HG03064 (cell line): ENCODE results near the gene LRRIQ4.

Experiments used
- ATAC-seq: cut with Tn5 transposase; IDR thresholded peaks from one replicate; pipeline ENCODE4 v1.9.1; 2021; ENCODE audit warnings: low read depth; ENCODE audit not compliant: unreplicated experiment

Gene LRRIQ4

DNA sequence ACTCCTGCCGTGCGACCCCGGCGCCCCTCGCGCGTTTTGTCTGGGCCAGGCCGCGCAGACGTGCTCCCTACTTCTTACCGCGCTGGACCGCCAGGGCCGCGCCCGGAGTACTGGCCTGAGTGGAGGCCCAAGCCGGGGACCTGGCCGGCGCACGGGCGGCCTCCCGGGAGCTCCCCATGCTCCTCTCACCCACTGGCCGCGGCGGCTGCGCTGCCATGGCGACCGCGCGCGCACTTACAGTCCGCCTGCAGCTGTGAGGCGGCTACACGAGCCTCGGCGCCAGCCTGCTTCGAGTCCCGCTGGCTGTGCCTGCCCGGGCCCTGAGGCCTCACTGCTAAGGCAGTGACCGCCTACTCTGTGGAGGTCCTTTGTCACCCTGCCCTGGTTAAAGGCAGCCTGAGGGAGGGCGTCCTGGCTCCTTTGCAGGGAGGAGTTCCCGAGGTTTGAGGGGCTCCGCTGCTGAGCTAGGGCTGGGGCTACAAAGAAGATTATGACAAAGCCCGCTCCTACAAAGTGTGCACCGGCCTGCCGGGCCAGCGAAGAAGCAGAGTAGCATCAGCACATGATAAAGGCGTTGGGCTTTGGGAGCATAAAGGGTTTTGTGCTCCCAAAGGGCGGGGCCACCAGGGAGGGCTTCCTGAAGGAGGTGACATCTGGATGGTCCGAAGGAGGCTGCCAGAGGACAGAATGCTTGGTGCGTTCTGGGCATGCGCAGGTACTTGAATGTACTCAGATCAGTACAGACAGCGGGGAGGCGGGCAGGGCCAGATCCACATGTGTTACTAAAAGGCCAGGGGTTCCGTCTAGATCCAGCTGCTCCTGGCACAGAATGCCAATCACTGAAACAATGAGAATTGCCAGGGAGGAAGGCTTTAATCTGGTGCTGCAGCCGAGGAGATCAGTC lies at the start of gene LRRIQ4, which contains the start of gene LRRC34:
TSS of gene LRRIQ4 (plus strand) at position 539 of the 904 bp plus-strand sequence. CDS start 9,052 bp downstream, outside the sequence.
TSS of gene LRRC34 (minus strand) at position 573 of the 904 bp plus-strand sequence. CDS start at position 217, 356 bp downstream.
- peak; percentile 65 for ATAC-seq

DNA sequence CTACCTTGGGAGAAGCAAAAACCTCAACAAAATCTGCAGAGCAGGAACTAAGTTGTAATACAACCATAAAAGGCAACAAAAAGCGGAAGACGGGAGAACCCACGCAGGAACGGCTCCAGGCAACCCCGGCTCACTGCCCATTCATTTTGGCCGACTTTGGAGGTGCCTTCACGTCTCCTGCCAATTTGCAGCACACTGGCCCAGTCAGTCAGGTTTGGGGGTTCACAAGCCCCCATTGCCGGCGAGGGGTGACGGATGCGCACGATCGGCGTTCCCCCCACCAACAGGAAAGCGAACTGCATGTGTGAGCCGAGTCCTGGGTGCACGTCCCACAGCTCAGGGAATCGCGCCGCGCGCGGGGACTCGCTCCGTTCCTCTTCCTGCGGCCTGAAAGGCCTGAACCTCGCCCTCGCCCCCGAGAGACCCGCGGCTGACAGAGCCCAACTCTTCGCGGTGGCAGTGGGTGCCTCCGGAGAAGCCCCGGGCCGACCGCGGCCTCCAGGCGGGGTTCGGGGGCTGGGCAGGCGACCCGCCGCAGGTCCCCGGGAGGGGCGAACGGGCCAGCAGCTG lies 48.3 kb upstream of the LRRIQ4 start:
- ATAC-seq = peak; percentile 34

DNA sequence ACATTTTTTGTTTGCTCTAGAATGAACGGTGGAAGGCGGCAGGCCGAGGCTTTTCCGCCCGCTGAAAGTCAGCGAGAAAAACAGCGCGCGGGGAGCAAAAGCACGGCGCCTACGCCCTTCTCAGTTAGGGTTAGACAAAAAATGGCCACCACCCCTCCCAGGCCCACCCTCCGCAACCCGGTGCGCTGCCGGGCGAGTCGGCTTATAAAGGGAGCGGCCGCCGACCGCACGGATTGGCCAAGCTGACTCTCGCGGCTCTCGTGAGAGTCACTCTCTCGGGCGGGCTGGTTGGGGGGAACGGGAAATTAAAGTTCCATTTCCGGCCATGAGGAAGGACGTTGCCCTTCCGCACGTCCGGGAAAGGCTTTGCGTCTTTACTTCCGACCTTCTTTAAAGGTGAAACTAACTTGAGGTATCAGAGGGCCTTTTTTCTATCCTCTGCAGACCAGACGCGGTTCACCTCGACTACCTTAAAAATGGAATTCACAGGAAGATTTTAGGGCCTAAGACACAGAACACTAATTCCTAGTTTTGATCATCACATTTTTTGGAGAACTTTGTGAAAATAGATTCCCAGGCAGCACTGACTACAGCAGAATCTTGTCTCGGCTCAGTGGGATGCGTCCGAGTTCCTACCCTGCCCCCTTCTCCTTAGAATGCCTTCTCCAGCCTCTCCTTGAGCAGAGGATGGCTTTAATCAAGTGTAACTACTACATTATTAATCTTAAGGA lies 47.6 kb upstream of the LRRIQ4 start, which contains the start of gene TERC:
TSS of gene TERC (minus strand) at position 179 of the 731 bp plus-strand sequence.
- peak; percentile 72 for ATAC-seq

DNA sequence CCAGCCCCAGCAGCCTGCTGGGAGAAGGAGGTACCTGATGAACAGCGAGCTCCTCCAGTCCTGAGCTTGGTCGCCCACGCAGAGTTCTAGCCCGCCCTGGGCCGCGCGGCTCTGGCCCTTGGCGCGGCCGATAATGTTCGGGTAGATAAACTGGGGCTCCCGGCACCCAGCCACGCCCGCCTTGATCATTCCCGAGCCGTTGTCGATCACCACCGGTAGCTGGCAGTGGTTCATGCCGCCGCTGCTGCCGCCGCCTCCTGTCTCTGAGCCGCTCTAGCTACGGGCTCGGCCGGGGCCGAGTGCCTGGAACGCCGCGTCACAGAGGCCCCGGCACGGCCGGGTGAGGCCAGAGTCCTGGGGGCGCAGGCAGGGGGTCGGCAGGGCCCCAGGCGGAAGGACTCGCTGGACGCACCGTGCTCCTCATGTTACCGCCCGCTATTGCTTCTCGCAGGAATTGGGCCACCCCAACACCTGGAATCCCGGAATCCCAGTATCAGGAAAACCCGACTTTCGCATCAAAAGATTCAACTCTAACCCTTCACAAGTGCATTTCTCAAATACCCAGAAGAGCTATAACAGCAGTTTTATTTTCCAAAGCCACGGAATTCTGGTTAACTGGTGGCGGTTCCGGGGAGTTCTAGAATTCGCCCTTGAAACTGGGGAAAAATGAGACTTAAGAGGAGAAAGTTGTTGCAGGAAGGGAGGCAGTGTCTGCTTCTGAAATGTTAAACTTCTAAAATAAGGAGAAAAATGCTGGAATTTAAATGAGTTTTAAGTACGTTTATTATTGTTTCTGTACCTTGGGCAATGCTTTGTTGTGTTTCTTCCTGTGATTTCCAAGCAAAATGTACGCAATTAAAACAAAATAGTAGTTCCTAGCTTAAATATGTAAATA lies 43.1 kb upstream of the LRRIQ4 start, which contains the start of gene ACTRT3:
TSS of gene ACTRT3 (minus strand) at position 275 of the 895 bp plus-strand sequence. CDS start at position 234, 41 bp downstream.
- peak; percentile 22 for ATAC-seq

DNA sequence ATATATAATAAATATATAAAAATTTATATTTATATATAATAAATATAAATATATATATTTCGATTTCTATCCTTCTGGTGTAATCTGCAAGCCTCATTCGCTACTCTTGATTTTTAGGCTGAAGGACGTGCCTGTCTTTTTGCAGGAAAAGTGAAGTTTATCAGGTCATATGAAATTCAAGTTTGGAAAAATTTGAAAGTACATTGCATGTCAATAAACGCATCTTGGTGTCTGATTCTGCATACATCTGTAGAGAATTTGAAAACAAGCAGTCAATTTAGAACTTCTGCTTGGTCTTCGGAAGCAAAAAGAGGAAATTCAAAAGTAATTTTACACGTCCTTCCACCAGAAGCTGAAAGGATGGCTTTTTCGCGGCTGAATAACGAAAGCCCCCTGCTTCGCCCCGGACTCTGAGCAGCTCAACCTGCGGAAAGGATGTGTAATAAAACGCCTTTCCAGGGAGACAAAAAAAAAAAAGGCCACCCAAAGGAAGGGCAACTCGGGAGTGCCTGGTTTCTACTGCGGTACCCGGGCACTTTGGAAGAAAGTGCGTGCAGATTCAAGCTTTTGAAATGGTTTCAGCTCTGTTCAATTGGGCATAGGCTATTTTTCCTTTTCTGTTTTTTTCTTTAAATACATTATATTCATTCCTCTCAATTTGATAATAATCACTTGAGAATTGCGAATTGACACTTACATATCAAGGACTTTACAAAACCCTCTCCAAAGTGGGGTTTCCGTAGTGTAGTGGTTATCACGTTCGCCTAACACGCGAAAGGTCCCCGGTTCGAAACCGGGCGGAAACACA lies 41.0 kb upstream of the LRRIQ4 start:
- ATAC-seq = no peak

DNA sequence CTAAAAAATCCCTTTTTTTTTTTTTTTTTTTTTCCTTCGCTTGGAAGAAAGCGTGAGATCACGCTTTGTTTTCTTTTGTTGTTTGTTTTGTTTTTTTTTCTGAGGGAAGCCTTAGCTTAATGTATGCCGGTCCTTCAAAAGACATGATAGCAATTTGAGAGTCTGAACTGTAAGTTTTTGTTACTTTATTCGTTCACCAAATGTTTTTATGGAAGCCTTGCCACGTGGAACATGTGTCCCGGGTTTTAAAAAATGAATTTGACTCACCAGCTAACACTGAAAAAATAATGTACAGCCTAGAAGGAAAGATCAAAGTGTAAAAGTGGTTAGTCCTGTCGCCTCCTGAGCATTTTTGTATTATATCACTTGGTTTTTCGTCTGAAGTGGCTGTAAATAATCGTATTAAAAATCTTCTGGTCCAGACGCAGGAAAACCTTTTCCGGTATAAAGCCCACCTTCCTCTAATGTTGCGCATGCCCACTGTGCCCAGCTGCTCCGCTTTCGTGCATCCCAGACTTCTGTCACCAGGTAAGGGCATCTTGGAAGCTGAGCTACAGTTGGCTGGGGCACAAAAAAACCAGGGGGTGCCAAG lies 40.3 kb upstream of the LRRIQ4 start:
- ATAC-seq = peak; percentile 10

DNA sequence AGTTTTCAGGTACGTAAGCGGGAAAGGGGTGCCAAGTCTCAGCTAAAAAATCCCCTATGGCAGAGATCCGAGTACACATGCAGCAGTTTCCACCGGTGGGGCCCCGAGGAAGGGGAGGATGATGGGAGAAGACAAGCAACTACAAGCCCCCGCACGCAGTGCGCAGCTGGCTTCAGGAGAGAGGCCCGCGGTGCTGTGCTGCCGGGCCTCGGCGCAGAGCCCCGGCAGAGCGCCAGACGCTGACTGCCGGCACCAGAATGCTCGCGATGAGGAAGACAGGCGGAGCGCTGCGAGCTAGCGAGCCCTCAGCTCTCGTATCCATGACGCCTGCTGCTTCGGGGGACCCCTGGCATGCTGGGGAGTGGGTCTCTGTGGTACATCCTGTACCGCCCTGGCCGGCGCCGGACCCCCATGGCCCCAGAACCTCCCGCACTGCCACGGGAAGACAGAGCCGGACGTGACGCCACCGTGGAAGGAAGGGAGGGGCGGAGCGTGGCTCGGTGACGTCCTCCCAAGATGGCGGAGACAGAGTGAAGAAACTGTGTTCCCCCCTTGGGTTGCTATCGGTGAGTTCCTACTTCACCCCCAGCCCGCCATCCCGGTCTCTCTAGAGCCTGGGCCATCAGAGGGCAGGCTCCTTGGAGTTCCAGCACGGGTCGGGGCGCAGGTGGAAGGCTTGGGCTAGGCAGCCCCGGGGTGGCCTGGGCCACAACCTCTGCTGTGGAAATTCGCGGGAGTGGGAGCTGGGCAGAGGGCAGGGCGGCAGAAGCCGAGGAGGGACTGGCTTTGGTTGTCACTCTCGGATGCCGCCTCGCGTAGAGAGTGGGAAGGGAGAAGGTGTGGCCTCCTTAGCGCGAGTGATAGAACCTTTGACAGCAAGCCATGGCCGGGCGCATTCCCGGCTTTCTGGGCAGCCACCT lies 39.5 kb upstream of the LRRIQ4 start, which contains the start of gene MYNN:
TSS of gene MYNN (plus strand) at position 500 of the 920 bp plus-strand sequence. CDS start 900 bp downstream, outside the sequence.
- peak; percentile 84 for ATAC-seq

DNA sequence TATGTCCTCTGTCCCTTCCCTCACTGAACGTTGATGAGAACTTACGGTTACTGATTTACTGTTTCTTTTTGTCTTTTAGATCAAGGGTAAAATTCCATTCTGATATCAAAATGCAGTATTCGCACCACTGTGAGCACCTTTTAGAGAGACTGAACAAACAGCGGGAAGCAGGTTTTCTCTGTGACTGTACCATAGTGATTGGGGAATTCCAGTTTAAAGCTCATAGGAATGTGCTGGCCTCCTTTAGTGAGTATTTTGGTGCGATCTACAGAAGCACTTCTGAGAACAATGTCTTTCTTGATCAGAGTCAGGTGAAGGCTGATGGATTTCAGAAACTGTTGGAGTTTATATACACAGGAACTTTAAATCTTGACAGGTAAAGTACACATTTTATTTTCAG lies 38.5 kb upstream of the LRRIQ4 start:
- no peak for ATAC-seq

DNA sequence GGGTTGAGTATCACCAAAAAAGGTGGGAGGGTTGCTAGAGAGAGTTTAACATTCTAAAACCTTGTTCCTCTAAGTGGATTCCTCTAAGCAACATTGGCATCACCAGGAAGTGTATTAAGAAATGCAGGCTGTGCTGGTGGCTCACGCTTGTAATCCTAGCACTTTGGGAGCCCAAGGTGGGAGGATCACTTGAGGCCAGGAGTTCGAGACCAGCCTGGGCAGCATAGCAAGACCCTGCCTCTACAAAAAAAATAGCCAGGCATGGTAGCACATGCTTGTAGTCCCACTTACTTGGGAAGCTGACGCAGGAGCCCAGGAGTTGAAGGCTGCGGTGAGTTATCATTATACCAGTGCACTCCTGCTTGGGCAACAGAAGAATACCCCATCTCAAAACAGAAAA lies 34.8 kb upstream of the LRRIQ4 start:
- ATAC-seq = no peak

DNA sequence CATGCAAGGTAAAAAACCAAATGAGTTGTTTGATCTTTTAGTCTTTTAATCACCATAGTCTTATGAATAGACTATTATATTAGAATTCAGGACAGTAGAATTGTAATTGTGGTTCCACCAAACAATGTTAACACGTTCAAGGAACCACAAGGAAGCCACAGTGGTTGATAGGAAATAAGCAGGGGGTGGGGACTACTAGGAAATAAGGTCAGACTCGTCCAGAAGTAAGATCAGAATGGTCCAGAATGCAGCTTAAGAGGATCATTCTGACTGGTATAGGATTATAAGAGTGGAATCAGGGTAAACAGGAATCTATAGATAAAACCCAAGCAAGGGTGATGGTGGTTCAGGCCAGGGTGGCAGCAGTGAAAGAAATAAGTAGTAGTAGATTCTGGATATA lies 31.9 kb upstream of the LRRIQ4 start:
- no peak for ATAC-seq

DNA sequence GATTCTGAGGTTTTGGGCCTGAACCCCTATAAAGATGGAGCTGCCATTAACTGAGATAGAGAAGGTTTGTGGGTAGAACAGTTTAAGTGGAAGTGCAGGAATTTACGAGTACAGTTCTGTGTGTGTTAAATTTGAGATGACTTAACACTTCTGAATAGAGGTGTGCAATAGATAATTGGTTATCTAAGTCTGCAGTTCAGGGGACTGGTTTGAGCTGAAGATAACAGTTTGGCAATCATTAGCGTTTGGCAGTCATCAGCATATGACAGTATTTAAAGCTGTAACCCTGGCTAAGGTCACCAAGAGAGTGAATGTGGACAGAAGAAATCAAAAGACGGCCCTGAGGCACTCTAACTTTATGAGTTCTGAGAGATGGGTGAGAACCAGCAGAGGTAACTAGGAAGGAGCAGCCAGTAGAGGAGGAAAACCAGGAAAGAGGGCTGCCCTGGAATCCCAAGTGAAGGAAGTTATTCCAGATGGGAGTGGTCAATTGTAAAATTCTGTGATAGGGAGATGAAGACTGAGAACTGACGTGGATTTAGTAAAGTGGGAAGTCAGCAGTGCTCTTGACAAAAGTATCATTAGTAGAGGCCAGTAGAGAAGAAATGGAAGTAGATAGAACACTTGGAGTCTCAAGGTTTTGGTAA lies 31.3 kb upstream of the LRRIQ4 start:
- no peak for ATAC-seq

DNA sequence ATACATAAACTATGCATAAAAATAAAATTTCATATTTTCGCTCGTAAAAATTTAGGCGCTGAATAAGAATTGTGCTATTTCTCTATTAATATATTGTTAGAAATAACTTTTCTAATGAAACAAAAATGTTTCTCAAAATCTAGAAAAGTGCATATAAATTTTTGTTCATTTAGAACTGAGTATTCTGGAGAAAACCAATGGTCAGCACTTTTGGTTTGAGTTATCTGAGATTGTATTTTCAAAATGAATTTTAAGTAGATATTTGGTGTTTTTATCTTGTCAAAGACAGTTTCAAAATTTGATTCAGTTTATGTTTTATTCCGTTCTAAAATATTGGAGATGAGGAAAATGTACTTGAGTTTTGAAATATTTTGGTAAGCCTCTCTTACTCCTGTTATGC lies 25.6 kb upstream of the LRRIQ4 start:
- ATAC-seq = no peak

DNA sequence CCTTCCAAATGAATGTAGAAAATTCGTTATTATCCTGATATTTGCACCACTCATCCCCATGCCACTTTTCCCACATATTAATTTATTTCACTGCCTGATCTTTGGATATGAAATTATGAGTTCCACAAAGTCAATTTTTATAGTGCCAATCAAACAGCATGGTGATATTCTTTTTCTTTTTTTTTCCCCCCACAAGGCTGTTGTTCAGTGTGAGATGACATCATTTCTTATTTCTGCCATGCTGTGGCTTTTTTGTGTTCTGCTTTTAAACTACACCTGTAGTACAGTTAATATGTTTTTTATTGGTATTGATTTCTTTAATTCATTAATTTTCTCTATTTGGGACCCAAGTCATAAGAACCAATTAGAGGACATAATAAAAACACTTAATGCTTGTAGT lies 24.9 kb upstream of the LRRIQ4 start:
- no peak for ATAC-seq

DNA sequence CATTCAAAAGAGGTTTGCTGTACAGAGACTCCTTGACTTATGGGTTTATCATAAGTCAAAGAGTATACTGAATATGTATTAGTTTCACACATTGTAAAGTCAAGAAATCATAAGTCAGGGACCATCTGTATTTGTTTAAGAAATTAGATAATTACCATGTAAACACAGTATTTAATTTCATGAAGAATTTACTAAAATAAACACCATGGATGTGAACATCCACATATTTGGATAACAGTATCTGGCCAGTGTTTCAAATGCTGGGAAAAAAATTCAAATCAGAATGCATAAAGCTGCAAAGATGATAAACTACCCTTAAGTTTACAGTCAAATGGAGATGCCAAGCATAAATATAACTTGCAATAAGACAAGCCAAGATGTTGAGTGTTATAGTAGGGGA lies 22.5 kb upstream of the LRRIQ4 start:
- ATAC-seq = no peak

DNA sequence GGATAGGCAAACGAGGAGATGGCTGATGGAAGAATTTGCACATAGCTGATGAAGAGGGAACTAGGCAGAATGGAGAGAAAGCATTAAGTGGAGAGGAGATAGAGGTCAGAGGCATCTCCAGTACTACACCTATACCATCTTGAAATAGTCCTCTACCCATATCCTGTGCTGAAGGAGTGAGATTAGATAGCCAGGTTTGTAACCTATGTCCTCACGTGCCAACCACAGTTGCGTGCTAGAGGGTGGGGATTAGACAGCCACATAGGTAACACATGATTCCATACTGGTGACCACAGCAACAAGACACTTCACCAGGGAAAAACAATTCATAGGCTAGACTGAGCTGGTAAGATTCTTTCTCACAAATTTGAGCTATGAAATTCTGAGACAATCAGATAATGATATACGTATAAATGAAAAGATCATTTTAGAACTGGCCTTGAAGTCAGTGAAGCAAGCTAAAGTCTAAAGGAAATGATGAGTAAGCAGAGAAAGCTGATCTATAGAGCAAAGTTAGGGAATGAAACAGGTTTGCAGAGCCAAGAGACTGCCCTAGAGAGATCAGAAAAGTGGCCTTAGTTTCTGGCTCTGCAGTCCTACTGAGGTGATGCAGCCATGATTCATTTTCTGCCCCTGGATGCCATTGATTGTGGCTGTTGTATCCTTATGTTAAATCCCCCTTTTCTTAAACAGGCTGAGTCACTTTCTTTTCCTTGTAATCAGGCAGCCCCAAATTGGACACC lies 21.8 kb upstream of the LRRIQ4 start:
- ATAC-seq = no peak

DNA sequence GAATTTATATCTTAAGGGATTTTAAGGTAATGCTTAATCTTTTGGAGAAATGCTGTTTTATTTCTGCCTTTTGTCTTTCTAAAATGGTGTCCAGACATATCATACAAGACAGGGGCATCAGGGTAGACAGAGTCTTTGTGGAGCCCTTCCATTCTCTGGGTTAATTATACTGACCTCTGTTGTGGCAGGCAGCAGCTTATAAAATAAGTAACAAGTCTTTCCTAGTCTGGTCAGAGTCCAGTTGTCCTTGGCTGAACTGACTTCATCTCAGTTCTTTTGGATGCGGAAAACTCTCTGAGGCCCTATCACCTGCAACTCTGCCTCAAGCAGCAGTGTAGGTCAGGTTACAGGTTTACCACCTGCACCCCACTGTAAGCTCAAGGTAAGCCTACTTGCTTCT lies 20.3 kb upstream of the LRRIQ4 start:
- no peak for ATAC-seq
